Esophagus muscularis mucosa (tissue), 4 donors: Measurements from ENCODE around the gene GNL1.

ENCODE experiments used
- EP300 ChIP-seq: sonication (generic); formaldehyde crosslinking; IDR thresholded peaks from one replicate; pipeline ENCODE4 v1.6.1; 2017; ENCODE audit warnings: antibody characterized with exemption
- POLR2AphosphoS5 ChIP-seq, 2 donors: sonication (generic); formaldehyde crosslinking; IDR thresholded peaks; one replicate each; pipeline ENCODE4 v1.6.1; 2017; ENCODE audit warnings: antibody characterized with exemption in 2 of 2
- TF ChIP-seq, protein P1 (sequence below), 3 experiments: fragments of 200-600 bp in 2 of 3; fragments of 450-650 bp in 1 of 3; sonication (generic) in 2 of 3; IDR thresholded peaks; one replicate each; pipeline ENCODE4 v1.5.1; 2017 to 2019; ENCODE audit warnings: antibody characterized with exemption in 3 of 3, mild to moderate bottlenecking in 2 of 3, moderate library complexity in 1 of 3

DNA sequence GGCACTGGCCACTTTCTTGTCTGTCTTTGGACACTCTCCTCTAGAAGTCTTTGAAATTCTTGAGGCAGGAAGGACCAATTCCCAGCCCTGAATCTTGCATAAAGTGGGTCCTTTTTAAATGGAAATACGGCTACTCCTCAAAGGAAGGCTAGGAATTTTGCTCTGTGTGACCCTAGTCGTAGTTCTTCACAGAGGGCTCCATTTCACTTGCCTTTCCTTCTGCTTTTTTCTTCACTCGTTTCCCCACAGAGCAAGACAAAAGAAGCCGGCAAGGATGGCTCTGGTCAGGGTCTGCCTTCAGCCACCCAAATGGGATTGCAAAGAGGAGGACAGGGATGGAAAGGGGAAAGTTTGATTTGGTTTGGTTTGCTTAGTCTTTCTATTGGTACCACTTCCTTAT, 41.2 kb downstream of the GNL1 start:
- TF ChIP-seq, protein P1, sequence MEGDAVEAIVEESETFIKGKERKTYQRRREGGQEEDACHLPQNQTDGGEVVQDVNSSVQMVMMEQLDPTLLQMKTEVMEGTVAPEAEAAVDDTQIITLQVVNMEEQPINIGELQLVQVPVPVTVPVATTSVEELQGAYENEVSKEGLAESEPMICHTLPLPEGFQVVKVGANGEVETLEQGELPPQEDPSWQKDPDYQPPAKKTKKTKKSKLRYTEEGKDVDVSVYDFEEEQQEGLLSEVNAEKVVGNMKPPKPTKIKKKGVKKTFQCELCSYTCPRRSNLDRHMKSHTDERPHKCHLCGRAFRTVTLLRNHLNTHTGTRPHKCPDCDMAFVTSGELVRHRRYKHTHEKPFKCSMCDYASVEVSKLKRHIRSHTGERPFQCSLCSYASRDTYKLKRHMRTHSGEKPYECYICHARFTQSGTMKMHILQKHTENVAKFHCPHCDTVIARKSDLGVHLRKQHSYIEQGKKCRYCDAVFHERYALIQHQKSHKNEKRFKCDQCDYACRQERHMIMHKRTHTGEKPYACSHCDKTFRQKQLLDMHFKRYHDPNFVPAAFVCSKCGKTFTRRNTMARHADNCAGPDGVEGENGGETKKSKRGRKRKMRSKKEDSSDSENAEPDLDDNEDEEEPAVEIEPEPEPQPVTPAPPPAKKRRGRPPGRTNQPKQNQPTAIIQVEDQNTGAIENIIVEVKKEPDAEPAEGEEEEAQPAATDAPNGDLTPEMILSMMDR (IDR thresholded peaks at IDR 0.05): no peak
- TF ChIP-seq POLR2AphosphoS5 (IDR thresholded peaks at IDR 0.05): no peak
- TF ChIP-seq EP300: no peak
